Measurements from ENCODE around the gene SLMAP. TPM values are rescaled to one million over a fixed set of nuclear protein-coding genes. Genes with fewer than 3 reads are reported as not detected.

Gene SLMAP
- total and polyA plus RNA-seq, 2 of the 4 experiments (the other 2 are of a cell fraction), result 15.5 to 26.5 TPM

GRCh38 chr3:57923752-57924151 is 167.6 kb downstream of the SLMAP start:
- WGBS, 2 experiments (ENCODE audit: extremely low coverage in 2 of 2, insufficient read length in 1 of 2), result 86% methylated on average over 1 of the region's 2 CpGs; no CpG with 5 or more reads in 1 of the 2 experiments
- Histone ChIP-seq H2BK15ac (ENCODE audit: low read depth, low read length) (no peak overlapping the region), H4K8ac (ENCODE audit: low read depth in 2 of 2, low read length in 2 of 2) (no peak overlapping the region), H4K5ac (ENCODE audit: low read depth, low read length) (no peak overlapping the region), H3K9me1 (ENCODE audit: insufficient read depth, low read length) (peaks cover 3% of the 10 kb centered on the region; the same call in 1 of the 2 replicates), H3K4me3 (ENCODE audit: insufficient read depth, low read depth, low read length) (no peak overlapping the region), H3K79me1 (ENCODE audit: low read depth in 1 of 2, low read length in 2 of 2) (peaks cover 0 to 10% of the 10 kb centered on the region in 2 experiments; a peak in 2 of 4 replicates), H3K4ac (ENCODE audit: low read depth, low read length) (no peak overlapping the region), H2BK120ac (ENCODE audit: low read depth, low read length) (no peak overlapping the region), H2BK5ac (ENCODE audit: low read depth, low read length, poor library complexity, severe bottlenecking) (no peak overlapping the region), H3K9ac (ENCODE audit: low read depth, low read length) (no peak overlapping the region), H4K20me1 (ENCODE audit: insufficient read depth, low read length) (no peaks in the 10 kb centered on the region), H2AK9ac (replicated peaks; ENCODE audit: low read depth, low read length, poor library complexity) (no peak overlapping the region), H3K4me1 (ENCODE audit: control insufficient read depth, insufficient read depth, low read length) (peaks cover 2% of the 10 kb centered on the region; the same call in 1 of the 2 replicates), H3K36me3 (ENCODE audit: control insufficient read depth, insufficient read depth, low read length) (peaks cover 14% of the 10 kb centered on the region), H2BK20ac (ENCODE audit: low read depth, low read length) (no peak overlapping the region), H3K27me3 (ENCODE audit: control insufficient read depth, insufficient read depth, low read length) (no peaks in the 10 kb centered on the region), H3K56ac (ENCODE audit: extremely low read depth, insufficient read depth, low read length) (no peak overlapping the region), H3K23ac (ENCODE audit: low read depth, low read length) (no peak overlapping the region), H4K91ac (ENCODE audit: insufficient read depth, low read depth, low read length) (no peak overlapping the region), H3K9me3 (ENCODE audit: control insufficient read depth, insufficient read depth, low read length) (no peaks in the 10 kb centered on the region), H3K4me2 (ENCODE audit: low read depth, low read length) (no peak overlapping the region), H3K27ac (ENCODE audit: insufficient read depth, low read length) (no peak overlapping the region), H3K14ac (replicated peaks; ENCODE audit: low read depth, low read length) (no peak overlapping the region), H2AFZ (replicated peaks; ENCODE audit: low read length, poor library complexity) (no peak overlapping the region), H2AK5ac (ENCODE audit: low read depth, low read length) (no peak overlapping the region), H3K18ac (ENCODE audit: low read depth, low read length) (no peak overlapping the region)
- in situ Hi-C loops (cut with MboI; ENCODE audit: low sequenced_read_pairs) (no loop called here), intact Hi-C loops (cut with micrococcal nuclease) (no loop called here), dilution Hi-C loops (cut with HindIII; ENCODE audit: low sequenced_read_pairs, unreplicated experiment) (no loop called here)
- ChIA-PET CTCF (no interaction called here), POLR2A (ENCODE audit: unreplicated experiment) (no interaction called here)
- BruUV-seq (replicated peaks), result no TSS peak
- no peak for ATAC-seq (ENCODE audit: low read depth)
- no peak for TF ChIP-seq SMC3 (IDR thresholded peaks at IDR 0.05; ENCODE audit: low read depth, low read length)
- TF ChIP-seq, protein P1, sequence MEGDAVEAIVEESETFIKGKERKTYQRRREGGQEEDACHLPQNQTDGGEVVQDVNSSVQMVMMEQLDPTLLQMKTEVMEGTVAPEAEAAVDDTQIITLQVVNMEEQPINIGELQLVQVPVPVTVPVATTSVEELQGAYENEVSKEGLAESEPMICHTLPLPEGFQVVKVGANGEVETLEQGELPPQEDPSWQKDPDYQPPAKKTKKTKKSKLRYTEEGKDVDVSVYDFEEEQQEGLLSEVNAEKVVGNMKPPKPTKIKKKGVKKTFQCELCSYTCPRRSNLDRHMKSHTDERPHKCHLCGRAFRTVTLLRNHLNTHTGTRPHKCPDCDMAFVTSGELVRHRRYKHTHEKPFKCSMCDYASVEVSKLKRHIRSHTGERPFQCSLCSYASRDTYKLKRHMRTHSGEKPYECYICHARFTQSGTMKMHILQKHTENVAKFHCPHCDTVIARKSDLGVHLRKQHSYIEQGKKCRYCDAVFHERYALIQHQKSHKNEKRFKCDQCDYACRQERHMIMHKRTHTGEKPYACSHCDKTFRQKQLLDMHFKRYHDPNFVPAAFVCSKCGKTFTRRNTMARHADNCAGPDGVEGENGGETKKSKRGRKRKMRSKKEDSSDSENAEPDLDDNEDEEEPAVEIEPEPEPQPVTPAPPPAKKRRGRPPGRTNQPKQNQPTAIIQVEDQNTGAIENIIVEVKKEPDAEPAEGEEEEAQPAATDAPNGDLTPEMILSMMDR (conservative IDR thresholded peaks at IDR 0.05; ENCODE audit: low read depth, low read length), result no peak
- no peak for TF ChIP-seq MAFK (IDR thresholded peaks at IDR 0.05; ENCODE audit: low read depth, low read length)
- TF ChIP-seq CHD1 (IDR thresholded peaks at IDR 0.05; ENCODE audit: low read depth, low read length), result no peak
- TF ChIP-seq ELK1 (IDR thresholded peaks at IDR 0.05; ENCODE audit: borderline replicate concordance, low read depth, low read length), result no peak
- no peak for TF ChIP-seq BHLHE40 (IDR thresholded peaks at IDR 0.05; ENCODE audit: low read depth, low read length)
- TF ChIP-seq FOS (IDR thresholded peaks at IDR 0.05; ENCODE audit: low read depth, low read length), result no peak
- TF ChIP-seq RCOR1 (IDR thresholded peaks at IDR 0.05; ENCODE audit: insufficient replicate concordance, low read length), result no peak
- TF ChIP-seq MAZ (IDR thresholded peaks at IDR 0.05; ENCODE audit: borderline replicate concordance, low read depth, low read length), result no peak
- TF ChIP-seq NFE2L2 (IDR thresholded peaks at IDR 0.05; ENCODE audit: low read depth, low read length), result no peak
- no peak for TF ChIP-seq MXI1 (IDR thresholded peaks at IDR 0.05; ENCODE audit: borderline replicate concordance, low read depth, low read length)
- TF ChIP-seq USF2 (IDR thresholded peaks at IDR 0.05; ENCODE audit: low read depth, low read length), result no peak
- no peak for TF ChIP-seq POLR2A (IDR thresholded peaks at IDR 0.05; ENCODE audit: low read depth, low read length)
- TF ChIP-seq RFX5 (IDR thresholded peaks at IDR 0.05; ENCODE audit: low read depth, low read length), result no peak
- TF ChIP-seq RAD21 (IDR thresholded peaks at IDR 0.05; ENCODE audit: low read length), result no peak
- TF ChIP-seq CEBPB (IDR thresholded peaks at IDR 0.05; ENCODE audit: low read depth, low read length), result no peak
- DNase-seq, result no peak
